HCEC 1CT (cell line): ENCODE data around the gene ADAMTS2.

Experiments used
- DNase-seq: peaks from one replicate; pipeline ENCODE4 v3.0.0-alpha.2; 2017

Gene ADAMTS2

GRCh38 chr5:179187681-179188575 lies 157.3 kb downstream of the ADAMTS2 start:
- DNase-seq = no peak

- DNase-seq = no peak
These were observed 158.0 kb downstream of the ADAMTS2 start for GRCh38 chr5:179187229-179187678.

GRCh38 chr5:179186801-179187200 lies 158.5 kb downstream of the ADAMTS2 start:
- DNase-seq = no peak

GRCh38 chr5:179185941-179186411 lies 159.3 kb downstream of the ADAMTS2 start:
- DNase-seq = no peak

- no peak for DNase-seq
These were observed 159.9 kb downstream of the ADAMTS2 start for GRCh38 chr5:179185256-179185940.

GRCh38 chr5:179184521-179185050 lies 160.7 kb downstream of the ADAMTS2 start:
- no peak for DNase-seq

- no peak for DNase-seq
These were observed 161.8 kb downstream of the ADAMTS2 start for GRCh38 chr5:179183481-179183880.

- no peak for DNase-seq
These were observed 162.7 kb downstream of the ADAMTS2 start for GRCh38 chr5:179182601-179183000.

- no peak for DNase-seq
These were observed 163.3 kb downstream of the ADAMTS2 start for GRCh38 chr5:179181988-179182387.

GRCh38 chr5:179180921-179181645 lies 164.2 kb downstream of the ADAMTS2 start:
- DNase-seq = no peak

- no peak for DNase-seq
These were observed 165.1 kb downstream of the ADAMTS2 start for GRCh38 chr5:179180061-179180610.

- no peak for DNase-seq
These were observed 167.3 kb downstream of the ADAMTS2 start for GRCh38 chr5:179177711-179178575.

GRCh38 chr5:179176571-179177230 lies 168.6 kb downstream of the ADAMTS2 start:
- DNase-seq = no peak

GRCh38 chr5:179176166-179176565 lies 169.1 kb downstream of the ADAMTS2 start:
- DNase-seq = no peak

- DNase-seq = no peak
These were observed 173.2 kb downstream of the ADAMTS2 start for GRCh38 chr5:179171816-179172745.

- DNase-seq = no peak
These were observed 173.9 kb downstream of the ADAMTS2 start for GRCh38 chr5:179171251-179171815.

GRCh38 chr5:179170606-179171005 lies 174.7 kb downstream of the ADAMTS2 start:
- DNase-seq = no peak

- DNase-seq = no peak
These were observed 175.4 kb downstream of the ADAMTS2 start for GRCh38 chr5:179169836-179170235.

GRCh38 chr5:179168664-179169063 lies 176.6 kb downstream of the ADAMTS2 start:
- no peak for DNase-seq
